Stimulated activated CD4-positive, alpha-beta T cell treated with anti-CD3 and anti-CD28 coated beads, Interleukin-4, amount 100 ng/mL, for 24 hours (primary cell): ENCODE results near the gene TMEM132D.

ENCODE experiments used
- DNase-seq: peaks from one replicate; pipeline ENCODE4 v3.0.0-alpha.2; 2020

Gene TMEM132D

DNA sequence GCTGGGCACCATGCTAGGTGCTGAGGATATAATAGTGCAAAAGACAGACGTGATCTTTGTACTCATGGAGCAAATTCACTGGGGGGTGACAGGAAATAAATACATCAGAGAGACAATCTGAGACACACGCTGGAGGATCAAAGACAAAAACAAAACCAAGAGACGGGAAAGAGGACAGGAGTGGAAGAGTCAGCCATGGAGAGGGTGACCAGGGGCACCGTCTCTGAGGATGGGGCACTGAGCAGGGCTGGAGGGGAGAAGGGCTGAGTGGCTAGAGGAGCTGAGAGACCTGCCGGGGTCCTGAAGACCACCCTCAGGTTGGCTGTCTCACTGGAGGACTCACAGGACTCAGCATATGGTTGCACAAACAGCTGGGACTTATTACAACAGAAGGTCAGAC, 81.9 kb downstream of the TMEM132D start:
- no peak for DNase-seq

DNA sequence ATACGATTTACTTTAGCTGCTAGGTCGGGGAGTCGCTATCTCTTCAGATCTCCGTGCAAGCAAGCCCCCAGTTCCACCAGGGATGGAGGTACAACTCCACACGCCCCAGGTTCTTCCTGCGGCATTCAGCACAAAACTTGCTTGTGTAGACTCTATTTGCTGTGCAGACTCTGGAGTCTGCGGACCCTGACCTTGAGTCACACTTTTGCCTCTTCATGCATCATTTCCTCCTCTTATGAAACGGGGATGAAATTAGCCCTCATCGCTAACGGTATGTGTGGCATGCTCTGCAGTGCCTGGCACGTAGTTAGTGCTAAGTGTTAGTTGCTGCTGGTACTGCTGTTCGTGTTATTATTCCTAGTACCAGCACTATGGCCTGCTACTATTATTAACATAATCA, 84.4 kb downstream of the TMEM132D start:
- DNase-seq, result no peak

DNA sequence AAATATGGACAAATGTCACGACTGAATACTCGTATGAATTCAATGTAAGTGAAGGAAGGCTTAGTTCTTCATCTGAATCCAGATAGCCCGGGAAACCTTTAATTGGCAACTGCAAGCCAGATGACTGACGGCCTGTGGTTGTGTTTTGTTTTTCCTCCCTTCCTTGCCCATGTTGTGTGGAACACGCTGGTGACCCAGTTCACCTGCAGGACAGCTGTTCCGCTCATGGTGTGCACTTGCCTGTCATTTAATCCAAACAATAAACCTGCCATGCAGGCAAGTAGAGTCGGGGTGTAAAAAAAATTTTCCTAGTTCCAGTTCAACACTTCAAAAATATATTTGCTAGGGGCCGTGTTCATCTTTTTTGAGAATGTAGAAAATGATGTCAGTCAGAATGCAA, 88.0 kb downstream of the TMEM132D start:
- DNase-seq, result no peak

DNA sequence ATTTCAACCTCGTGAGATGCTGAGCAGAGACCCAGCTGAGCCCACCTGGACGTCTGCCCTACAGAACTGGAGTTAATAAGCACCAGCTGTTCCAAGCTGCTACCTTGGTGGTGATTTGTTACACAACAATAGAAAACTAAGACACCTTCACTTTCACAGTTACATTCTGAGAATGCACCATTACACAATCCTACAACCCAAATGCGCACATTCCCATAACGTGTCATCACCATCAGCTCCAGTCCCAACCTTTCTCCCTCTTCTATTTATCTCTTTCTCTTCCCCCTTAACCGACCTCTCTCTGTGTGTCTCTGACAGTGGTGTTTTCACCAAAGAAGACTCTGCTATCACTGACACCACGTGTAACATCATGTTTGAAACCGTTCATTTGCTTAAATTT, 91.9 kb downstream of the TMEM132D start:
- DNase-seq, result no peak

DNA sequence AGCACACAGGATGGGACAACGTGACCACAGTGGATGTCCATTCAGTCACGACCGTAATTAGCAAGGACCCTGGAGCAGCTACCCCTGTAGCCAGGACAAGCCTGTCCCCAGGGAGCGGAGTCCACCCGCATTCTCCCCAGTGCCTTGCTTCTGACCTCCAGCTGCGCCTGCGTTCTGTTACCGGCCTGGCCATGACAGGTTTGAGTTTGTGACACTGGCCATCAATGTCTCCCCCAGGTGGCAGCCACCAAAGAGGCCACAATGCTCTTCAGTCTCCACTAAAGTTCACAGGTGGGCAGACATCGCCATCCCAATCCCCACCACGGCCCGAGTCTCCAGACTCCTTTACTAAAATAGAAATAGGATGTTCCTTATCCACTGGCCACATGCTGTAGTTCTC, 96.7 kb downstream of the TMEM132D start:
- no peak for DNase-seq

DNA sequence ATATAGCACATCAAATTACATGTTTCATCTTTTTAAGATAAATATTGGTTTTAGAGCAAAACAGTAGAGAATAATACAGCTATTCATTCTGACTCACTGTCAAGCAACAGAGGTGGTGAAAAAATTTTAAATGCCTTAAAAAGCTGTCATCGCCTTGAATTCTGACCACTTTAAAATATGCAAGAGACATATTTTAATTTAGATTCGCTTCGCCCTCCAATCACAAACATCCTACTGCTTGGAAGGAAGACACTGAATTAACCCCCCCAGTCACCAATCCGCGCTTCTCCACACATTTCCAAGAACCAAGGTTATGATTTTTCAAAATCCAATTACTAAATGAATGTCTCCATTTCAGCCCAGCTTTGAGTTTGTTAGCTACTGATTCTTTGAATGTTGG, 112.4 kb downstream of the TMEM132D start:
- no peak for DNase-seq

DNA sequence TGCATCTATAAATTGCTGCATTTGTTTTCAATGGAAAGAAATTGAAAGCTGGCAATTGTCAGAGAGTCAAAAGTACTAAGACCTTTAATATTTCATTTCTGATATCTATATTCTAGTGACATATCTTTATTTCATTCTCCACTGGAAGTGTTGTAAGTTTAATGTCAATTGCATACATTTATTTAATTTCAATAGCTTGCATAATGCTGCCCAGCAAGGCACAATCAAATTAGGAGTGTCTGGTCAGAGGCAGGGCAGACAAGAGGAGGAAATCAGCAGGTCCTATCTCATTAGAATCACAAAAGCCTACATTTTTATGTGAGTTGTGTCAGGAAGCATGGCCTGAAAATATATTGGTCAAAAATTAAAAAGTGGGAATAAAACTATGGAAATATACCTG, 112.9 kb downstream of the TMEM132D start:
- no peak for DNase-seq

DNA sequence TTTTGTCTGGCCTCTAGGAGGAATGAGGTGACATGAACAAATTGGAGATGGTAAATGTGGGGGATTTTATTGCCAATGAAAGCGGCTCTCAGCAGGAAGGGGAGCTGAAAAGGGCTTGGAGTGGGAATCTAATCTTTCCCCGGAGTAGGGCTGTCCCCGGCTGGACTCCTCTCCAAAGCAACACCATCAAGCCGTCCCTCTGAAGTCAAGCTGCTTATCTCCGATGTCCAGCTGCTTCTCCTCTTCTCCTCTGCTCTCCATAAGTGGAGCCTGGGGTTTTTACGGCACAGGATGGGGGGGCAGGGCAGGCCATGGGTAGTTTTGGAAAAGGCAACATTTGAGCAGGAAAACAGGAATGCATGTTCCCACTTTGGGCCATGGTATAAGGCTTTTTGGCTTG, 113.5 kb downstream of the TMEM132D start:
- no peak for DNase-seq

DNA sequence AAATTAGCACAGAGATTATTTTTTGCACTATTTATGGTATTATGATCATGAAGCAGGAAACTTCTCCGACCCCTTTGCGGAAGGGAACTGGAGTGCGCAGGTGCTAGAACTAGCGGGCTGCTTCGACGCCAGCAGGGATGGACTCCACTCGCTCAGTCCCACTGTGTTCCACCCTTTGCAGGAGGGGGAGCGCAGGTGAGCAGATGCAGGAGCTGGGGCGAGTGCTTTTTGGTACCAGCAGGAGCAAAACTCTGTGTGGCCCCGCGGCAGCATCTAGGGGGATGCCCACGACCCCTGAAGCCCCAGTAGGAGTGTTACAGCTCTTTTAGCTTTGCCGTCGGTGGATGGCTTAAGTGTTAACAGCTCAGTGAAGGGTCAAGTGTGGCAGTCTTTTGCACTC, 113.9 kb downstream of the TMEM132D start:
- no peak for DNase-seq

DNA sequence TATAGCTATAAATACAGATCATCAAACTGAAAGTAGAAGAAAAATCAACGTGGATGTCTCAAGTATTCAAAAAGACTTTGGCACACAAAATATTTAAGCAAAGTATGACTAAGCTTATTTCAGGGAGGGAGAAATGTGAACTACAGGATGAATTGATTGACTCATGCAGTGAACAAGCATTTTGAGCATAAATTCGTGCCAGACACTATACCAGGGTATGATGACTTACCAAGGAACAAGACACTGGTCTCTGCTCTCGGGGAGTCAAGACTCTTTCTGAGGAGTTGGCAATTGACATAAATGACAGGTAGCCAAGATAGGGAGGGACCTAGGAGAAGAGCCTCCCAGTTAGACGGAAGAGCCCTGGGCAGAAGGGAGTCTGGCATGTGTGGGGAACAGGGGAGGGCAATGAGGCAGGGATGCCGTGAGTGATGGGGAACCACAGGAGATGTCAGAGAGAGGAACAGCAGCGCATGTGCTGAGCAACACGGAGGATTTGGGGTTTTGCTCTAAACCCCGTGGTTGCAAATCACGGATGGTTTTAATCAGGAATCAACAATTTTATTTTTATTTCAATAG, 115.2 kb downstream of the TMEM132D start:
- DNase-seq, result no peak

DNA sequence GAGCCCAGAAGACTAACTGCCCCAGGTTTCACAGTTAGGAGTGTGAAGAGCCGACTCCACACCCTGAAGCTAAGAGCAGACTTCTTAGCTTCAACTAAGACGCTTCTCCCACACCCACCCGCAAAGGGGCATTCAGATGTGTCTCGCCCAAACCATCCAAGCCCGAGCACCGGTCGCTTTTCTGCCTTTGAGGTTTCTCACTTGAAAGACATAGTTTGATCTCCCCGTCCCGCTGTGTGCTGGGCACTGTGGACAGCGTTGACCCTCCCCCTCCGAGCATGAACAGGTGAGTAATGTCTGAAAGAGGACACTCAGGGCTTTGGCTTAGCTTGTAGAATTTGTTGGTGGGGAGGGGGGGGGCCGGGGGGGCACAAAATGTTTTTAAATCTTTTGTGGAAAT, 123.8 kb downstream of the TMEM132D start:
- no peak for DNase-seq

DNA sequence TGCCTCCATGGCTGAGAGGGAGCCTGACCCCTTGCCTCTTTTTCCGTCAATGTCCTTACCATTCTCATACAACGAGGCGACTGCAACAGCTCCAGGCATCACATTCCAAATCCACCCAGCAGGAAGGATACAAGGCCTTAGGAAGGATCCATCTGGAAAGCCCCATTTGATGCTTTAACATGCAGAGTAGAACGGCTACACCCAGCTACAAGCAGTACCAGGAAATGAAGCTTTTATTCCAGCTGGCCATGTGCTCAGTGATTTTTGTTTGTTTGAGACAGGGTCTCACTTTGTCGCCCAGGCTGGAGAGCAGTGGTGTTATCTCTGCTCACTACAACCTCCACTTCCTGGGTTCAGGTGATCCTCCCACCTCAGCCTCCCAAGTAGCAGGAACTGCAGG, 124.8 kb downstream of the TMEM132D start:
- DNase-seq, result no peak

DNA sequence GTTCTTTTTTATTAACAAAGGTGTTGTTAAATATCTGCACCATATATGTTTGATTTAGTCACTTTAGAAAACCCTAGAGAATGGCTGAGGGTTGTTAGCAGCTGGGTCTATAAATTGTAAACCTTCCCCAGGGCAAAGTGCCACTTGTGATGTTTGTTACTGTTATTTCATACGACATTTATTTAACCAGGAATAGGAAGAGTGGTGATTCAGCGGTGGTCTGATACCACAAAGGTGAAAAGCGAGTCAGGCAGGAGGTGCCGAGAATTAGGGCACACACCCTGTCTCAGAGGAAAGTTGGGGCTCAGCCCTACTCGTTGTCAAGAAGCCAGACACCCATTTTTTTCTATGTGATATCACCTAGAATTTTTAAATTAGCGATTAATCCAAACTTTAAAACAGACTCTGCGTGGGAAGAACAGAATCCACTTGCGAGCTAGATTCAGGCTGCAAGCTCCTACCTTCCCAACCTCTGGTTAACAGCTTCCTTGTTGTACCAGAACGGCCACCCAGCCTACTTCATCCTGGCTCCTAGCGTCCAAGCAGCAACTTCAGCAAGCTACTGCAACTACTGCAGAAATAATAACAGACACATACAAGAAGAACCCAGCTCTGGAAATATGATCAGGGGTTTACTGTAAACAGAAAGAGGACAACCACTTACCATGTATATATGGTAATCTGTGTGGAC, 126.7 kb downstream of the TMEM132D start:
- no peak for DNase-seq

DNA sequence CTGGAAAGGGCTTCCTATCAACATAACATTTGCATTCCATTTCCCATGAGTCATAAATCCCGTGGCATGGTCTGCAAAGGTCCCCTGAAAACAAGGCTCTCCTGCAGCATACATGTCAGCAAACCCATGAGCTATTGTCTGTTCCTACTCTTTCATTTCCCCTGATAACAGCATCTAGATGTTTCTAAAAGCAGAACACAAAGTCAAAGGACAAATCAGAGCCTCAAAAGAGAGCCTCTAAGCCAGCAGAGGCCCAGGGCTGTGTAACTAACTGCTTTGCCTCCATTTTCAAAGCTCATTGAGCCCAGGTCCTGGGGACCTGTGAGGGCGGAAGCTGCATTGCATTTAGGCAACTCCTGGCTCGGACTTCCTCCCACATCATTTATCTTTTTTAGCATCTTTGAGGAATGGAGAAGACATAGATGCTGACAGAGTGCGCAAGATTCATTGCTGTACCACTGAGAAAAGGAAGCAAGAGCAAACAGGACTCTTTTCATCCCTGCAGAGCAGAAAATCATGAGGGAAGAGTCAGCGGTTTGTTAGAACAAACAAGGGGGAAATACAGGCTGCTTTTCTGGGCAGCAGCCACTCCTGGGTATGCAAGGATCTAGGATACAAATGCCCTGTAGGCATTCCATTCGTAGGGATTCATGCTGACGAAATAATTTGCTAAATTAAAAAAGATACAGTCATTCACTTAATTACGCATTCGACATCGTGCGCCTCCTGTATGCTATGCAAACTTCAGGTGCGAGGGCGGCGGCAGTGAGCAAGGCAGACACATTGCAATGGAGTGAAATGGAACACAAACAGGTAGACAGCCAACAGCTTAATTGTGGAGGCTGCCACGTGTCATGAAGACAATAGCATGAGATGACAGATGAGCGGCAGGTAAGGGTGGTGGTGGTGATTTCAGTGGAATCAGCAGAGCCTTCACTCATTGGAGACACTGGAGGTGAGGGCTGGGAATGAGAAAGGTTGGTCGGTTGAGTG, 131.0 kb downstream of the TMEM132D start:
- no peak for DNase-seq

DNA sequence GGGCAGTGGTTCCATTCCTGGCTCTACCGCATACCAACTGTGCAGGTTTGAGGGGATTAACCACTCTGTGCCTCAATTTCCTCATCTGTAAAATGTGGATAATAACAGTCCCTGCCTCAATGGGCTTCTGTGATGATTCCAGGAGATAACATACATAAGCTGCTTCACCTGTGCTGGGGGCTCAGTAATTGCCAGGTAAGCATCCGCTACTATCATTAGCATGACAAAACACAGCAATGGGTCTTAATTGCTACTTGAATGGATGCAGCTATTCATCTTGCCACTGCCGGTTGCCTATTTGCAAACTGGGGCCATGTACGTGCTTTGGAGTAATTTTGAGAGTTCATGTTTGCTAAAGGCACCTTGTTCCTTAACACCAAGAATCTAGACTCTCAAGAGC, 132.6 kb downstream of the TMEM132D start:
- no peak for DNase-seq

DNA sequence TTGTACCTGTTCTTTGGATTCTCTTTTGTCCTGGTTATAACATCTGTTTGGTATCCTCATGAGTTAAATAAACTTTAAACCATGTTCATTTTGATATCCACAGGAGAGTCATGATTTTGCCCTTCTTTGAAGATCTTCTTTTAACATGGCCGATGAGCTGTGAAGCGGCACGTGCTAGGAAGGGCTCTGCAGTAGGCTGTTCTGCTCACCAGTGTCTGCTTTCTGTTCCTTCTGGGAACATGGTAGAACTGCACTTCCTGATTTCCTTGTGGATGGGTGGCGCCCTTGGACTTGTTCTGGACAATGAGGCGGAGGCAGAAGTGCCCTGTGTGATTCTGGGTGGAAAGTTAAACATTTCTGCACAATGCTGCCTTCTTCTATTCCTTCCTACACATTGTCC, 138.1 kb downstream of the TMEM132D start:
- no peak for DNase-seq

DNA sequence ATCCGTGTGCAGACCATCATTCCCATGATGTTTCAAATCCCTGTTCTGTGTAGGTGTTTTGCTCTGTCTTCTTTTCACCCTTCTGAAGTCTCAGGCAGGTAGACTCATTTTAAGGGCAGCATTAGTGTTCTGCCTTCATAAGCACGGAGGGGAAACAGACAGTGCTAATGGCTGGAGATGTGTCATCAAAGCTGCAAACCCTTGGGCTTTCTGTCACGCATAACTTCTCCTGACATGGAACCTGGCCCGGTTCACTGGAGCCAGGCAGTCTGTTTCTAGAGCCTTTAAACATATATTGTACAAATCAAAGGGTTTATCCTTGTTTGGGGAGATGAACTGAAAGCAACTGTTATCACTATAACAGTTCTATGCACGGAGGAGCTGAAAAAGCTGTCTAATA, 141.4 kb downstream of the TMEM132D start:
- DNase-seq, result no peak

DNA sequence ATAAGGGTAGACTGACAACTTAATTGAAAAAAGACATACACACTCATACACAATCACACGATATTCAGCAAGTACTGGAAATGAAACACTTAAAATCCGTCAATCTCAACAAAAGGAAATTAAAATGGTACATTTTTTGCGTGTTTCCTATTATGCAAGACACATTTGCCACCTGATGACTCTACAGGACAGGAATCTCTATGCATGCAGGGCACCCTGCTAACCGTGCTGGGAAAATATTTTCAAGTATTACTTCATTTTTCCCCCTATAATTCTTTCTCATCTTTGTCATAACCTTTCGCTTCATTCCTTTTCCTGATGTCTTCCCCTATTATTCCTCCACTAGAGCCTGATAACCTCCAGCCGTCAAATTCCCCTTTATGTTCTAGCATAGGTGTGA, 150.2 kb downstream of the TMEM132D start:
- DNase-seq, result no peak

DNA sequence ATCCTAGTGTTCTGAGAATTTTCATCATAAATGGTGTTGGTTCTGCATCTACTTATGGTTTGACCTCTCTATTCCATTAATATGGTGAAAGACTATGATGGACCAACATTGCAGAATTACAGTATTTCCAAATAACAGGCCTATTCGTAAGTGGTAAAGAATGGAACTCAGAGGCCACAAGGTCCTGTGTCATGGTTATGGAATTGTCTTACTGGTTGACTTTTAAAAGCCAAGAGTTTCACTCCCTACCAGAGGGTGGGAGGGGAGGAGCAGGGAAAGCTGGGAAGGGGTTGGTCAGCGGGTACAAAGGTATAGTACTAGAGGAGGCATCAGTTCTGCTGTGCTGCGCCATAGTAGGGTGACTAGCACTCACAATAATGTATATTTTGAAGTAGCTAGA, 153.4 kb downstream of the TMEM132D start:
- DNase-seq, result no peak

DNA sequence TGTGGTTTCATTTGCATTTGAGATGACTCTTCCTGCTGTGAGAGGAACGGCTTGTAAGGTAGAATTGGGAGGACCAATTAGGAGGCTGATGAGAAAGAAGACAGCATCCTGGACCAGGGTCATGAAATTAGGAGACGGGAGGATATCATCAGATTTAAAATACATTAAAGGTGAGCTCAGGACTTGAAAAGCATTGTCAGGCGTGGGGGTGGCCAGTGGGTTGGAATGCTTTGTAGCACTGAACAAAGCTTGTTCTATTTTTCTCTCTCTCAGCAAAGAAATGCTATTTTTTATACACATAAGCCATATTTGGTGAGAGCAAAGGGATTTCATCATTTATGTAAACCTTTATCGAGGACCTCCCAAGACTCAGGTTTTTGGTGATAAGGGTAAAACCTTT, 157.5 kb downstream of the TMEM132D start:
- no peak for DNase-seq

DNA sequence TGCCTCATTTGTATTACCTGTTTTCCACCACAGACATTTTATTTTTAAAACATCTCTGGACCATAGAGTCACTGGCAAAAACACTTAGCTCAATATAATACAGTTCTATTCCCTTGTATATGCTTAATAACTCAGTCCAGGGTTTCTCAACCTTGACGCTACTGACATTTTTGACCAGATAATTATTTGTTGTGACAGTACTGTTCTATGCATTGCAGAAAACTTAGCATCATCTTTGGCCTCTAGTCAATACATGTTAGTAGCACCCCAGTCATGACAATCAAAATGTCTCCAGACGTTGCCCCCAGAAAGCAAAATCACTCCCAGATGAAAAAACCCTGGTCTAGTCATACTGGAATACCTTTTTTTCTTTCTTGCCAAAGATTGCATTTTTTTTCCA, 174.7 kb downstream of the TMEM132D start:
- no peak for DNase-seq

DNA sequence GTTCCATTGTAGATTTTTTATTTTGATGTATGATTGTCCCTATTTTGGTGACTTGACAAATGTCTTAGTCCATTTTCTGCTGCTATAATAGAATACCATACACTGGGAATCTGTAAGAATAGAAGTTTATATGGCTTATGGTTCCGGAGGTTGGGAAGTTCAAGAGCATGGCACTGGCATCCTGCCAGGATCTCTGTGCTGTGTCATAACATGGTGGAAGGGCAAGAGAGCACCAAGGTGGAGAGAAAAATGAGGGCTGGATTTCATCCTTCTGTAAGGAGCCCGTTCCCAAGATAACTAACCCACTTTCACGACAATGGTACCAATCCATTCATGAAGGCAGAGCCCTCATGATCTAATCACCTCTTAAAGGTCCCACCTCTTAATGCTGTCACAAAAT, 176.7 kb downstream of the TMEM132D start:
- no peak for DNase-seq

DNA sequence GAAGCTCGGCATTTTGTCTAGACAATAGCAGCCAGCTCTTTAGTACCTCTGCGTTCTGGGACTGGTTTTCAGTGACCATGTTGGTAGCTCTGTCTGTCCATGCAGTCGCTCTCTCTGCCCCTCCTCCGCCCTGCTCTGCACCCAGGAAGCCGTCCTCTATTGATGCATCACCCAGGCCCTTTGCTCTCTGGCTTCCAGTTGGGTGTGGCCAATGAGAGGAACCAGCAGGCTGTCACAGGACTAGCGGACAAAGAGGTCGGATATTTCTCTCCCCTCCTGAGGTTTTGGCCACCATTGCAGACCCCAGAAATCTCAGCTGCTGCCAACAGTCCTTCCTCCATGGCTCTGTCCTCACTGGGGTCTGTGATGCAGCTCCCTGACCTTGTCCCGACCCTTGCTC, 180.6 kb downstream of the TMEM132D start:
- DNase-seq, result no peak

DNA sequence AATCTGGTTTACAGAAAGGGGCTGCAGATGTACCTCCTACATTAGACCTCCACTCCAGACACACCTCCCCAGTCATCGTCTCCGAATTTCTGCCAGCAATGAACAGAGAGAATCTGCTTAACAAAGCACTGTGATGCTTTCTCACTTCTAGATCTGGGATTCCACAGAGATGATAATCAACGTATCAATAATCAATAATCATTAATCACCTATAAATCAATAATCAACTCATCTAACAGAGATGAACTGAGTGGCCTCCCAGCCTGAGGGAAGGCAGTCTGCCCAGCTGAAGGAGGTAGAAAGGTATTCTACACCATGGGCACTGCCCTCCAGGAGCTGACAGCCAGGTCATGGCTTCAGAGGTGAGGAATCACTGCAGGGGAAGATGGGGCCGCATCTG, 183.2 kb downstream of the TMEM132D start:
- DNase-seq, result no peak
